ENCODE data around the gene KCNF1.

KCNF1 gene

GRCh38 chr2:10948188-10948564 lies 36.4 kb downstream of the KCNF1 start:
- no peak for DNase-seq (ENCODE audit: low spot score)
- TF ChIP-seq, protein P1, sequence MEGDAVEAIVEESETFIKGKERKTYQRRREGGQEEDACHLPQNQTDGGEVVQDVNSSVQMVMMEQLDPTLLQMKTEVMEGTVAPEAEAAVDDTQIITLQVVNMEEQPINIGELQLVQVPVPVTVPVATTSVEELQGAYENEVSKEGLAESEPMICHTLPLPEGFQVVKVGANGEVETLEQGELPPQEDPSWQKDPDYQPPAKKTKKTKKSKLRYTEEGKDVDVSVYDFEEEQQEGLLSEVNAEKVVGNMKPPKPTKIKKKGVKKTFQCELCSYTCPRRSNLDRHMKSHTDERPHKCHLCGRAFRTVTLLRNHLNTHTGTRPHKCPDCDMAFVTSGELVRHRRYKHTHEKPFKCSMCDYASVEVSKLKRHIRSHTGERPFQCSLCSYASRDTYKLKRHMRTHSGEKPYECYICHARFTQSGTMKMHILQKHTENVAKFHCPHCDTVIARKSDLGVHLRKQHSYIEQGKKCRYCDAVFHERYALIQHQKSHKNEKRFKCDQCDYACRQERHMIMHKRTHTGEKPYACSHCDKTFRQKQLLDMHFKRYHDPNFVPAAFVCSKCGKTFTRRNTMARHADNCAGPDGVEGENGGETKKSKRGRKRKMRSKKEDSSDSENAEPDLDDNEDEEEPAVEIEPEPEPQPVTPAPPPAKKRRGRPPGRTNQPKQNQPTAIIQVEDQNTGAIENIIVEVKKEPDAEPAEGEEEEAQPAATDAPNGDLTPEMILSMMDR (IDR thresholded peaks at IDR 0.05; ENCODE audit: extremely low read depth, missing control alignments), result no peak

- TF ChIP-seq, protein P1 (IDR thresholded peaks at IDR 0.05; ENCODE audit: extremely low read depth, missing control alignments), result no peak
- DNase-seq (ENCODE audit: low spot score), result no peak
Measured at GRCh38 chr2:10948606-10949230, 37.0 kb downstream of the KCNF1 start.

DNA sequence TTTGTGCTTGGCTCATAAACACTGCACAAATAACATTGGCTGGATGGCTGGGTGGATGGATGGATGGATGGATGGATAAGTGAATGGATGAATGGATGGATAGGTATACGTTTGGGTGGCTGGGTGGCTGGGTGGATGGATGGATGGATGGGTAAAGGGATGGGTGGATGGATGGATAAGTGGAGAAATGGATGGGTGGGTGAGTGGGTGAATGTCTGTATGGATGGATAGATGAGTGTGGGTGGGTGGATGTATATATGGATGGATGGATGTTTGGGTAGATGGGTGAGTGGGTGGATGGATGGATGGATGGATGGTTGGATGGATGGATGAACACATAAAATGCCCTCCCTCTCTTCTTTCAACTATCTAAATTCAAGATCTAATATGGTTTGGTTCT lies 38.1 kb downstream of the KCNF1 start:
- DNase-seq (ENCODE audit: low spot score), result no peak
- TF ChIP-seq, protein P1 (IDR thresholded peaks at IDR 0.05; ENCODE audit: extremely low read depth, missing control alignments), result no peak

DNA sequence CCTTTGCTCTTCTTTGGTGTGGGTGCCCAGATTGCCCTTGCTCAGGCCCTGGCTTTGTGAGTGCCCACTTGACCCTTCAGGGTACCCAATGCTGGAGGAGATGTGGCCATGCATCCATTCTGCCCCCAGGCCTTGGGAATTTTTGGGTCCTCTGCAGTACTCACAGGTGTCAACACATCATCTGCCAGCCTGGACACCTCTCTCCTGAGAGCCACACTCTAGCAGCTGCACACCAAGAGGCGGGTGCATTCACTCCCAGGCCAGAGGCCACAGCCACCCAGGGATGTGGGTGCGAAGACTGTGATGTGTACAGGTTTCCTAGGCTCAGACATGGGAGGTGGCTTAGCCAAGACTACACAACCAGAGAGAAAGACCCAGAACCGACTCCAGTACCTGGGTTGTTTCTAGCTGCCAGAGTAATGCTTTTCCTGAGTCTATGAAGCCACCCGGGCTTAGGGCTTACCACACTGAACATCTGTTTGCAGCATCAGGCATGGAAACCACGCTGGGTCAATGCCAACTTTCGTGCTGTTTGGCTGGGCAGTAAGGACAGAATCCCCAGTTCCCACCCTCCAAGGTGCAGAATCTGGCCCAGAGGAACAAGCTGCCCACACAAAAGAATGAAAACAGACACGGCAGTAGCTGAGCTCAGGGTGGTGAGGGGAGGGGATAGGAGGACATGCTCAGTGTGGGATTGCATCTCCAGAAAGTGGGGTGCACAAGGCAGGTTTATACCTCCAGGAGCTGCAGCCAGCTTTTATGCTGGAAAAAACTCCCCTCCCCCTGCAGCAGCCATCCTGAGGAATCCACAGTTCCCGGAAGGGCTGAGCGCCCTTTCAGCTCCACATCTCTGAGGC lies 40.1 kb downstream of the KCNF1 start:
- DNase-seq (ENCODE audit: low spot score), result no peak
- TF ChIP-seq, protein P1 (IDR thresholded peaks at IDR 0.05; ENCODE audit: extremely low read depth, missing control alignments), result no peak

GRCh38 chr2:10954416-10954815 lies 42.7 kb downstream of the KCNF1 start:
- DNase-seq (ENCODE audit: low spot score), result no peak
- TF ChIP-seq, protein P1 (IDR thresholded peaks at IDR 0.05; ENCODE audit: extremely low read depth, missing control alignments), result no peak

DNA sequence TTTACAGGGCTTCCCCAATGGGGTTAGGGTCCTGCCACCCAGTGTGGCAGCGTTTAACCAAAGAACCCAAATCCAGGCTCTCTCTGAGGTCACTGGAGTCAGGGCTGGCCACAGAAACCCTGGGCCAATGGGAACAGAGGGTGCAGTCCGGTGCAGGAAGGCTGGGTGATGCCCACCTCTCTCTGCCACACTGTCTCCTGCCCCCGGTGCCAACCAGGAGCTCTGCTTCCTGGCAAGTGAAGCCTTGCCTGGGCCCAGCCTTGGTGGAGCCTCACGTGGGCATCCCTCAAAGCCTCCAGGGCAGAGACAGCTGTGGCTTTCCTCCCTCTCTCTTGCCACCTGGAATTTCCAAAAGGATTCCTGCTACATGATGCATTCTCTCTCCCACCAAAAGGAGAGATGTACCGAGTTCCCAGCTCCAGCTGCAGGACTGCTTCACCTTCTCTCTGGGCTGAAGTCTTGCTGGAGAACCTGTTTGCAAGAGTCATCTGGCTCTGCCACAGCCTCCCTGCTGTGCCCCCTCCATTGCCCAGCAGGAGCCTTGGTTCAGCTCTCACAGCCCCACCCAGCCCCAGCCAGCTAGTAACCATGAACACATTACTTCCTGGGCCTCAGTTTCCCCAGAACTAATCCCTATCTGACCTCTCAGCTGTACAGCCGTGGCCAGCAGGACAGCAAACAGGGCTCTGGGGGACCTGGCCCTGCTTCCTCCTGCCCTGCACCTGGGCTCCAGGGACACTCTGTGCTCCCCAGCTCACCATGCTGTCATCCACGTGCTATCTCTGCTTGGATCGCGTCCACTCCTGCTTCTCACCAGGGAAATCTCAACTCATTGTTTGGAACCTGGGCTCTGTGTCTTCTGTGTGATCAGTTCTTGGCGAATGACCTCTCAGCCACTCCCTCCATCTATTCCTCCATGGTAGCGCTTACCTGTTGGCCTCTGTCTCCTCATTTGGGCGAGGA lies 43.4 kb downstream of the KCNF1 start:
- no peak for DNase-seq (ENCODE audit: low spot score)
- TF ChIP-seq, protein P1 (IDR thresholded peaks at IDR 0.05; ENCODE audit: extremely low read depth, missing control alignments), result no peak

Measured in GM20000 (cell line).